WTC11 (cell line): ENCODE data around the gene EFHD2. TPM values are rescaled to one million over a fixed set of nuclear protein-coding genes. Genes with fewer than 3 reads are reported as not detected.

Source experiments
- ATAC-seq: fragments of 200-7000 bp; cut with Tn5 transposase; 2 replicates; pipeline ENCODE4 v1.10.0; 2021; ENCODE audit warnings: mild to moderate bottlenecking, moderate library complexity
- CTCF ChIA-PET: fragments of 300-600 bp; sonication (Branson Sonifier 250); formaldehyde crosslinking; loops from one replicate; lab custom pipeline; 2021; ENCODE audit warnings: antibody characterized with exemption; lab: Charles Lee
- POLR2A ChIA-PET: fragments of 350-600 bp; sonication (Branson Sonifier 250); formaldehyde crosslinking; loops from one replicate; lab custom pipeline; 2021; ENCODE audit warnings: antibody characterized with exemption; lab: Charles Lee
- DNase-seq: peaks from one replicate; pipeline ENCODE4 v3.0.0; 2021; ENCODE audit warnings: low spot score
- H3K27ac Mint-ChIP-seq: 2 replicates; pipeline ENCODE4 v1.8.0; 2021; ENCODE audit warnings: mixed read lengths
- H3K27me3 Mint-ChIP-seq: 2 replicates; pipeline ENCODE4 v1.8.0; 2021; ENCODE audit warnings: low read depth, mild to moderate bottlenecking, moderate library complexity, mixed read lengths
- H3K36me3 Mint-ChIP-seq: 2 replicates; pipeline ENCODE4 v1.8.0; 2021; ENCODE audit warnings: mixed read lengths
- H3K4me1 Mint-ChIP-seq: 2 replicates; pipeline ENCODE4 v1.8.0; 2022; ENCODE audit warnings: mixed read lengths
- H3K4me3 Mint-ChIP-seq: 2 replicates; pipeline ENCODE4 v1.8.0; 2021; ENCODE audit warnings: mild to moderate bottlenecking, moderate library complexity, mixed read lengths
- H3K9me3 Mint-ChIP-seq: 2 replicates; pipeline ENCODE4 v1.8.0; 2021; ENCODE audit warnings: mixed read lengths
- ATF1 ChIP-seq: sonication (generic); formaldehyde crosslinking; IDR thresholded peaks from 2 replicates; pipeline ENCODE4 v1.8.1; 2023; ENCODE audit warnings: mild to moderate bottlenecking, moderate library complexity, missing genetic modification reagents
- ATF6 ChIP-seq: sonication (generic); formaldehyde crosslinking; IDR thresholded peaks from 2 replicates; pipeline ENCODE4 v1.8.1; 2023; ENCODE audit warnings: mild to moderate bottlenecking, missing genetic modification reagents
- CBFB ChIP-seq: sonication (generic); formaldehyde crosslinking; IDR thresholded peaks from 2 replicates; pipeline ENCODE4 v1.8.1; 2022; ENCODE audit warnings: mild to moderate bottlenecking, low read depth, missing genetic modification reagents
- EMX1 ChIP-seq: fragments of 250-450 bp; sonication (Bioruptor Pico); IDR thresholded peaks from 2 replicates; pipeline ENCODE4 v1.8.0; 2021; ENCODE audit warnings: mild to moderate bottlenecking
- FOXJ3 ChIP-seq: sonication (generic); formaldehyde crosslinking; IDR thresholded peaks from 2 replicates; pipeline ENCODE4 v1.9.0; 2021; ENCODE audit warnings: missing genetic modification reagents, mild to moderate bottlenecking, borderline replicate concordance
- FOXK1 ChIP-seq: sonication (generic); formaldehyde crosslinking; IDR thresholded peaks from 2 replicates; pipeline ENCODE4 v1.8.0; 2022; ENCODE audit warnings: mild to moderate bottlenecking, moderate library complexity, missing genetic modification reagents
- GRHL2 ChIP-seq: fragments of 250-450 bp; sonication (Bioruptor Pico); IDR thresholded peaks from 2 replicates; pipeline ENCODE4 v1.8.0; 2022; ENCODE audit warnings: mild to moderate bottlenecking, moderate library complexity; ENCODE audit not compliant: insufficient replicate concordance, severe bottlenecking
- IRF2 ChIP-seq: sonication (generic); formaldehyde crosslinking; IDR thresholded peaks from 2 replicates; pipeline ENCODE4 v1.8.0; 2022; ENCODE audit warnings: low read depth, missing genetic modification reagents, borderline replicate concordance
- MLX ChIP-seq: sonication (generic); formaldehyde crosslinking; IDR thresholded peaks from 2 replicates; pipeline ENCODE4 v1.8.1; 2023; ENCODE audit warnings: mild to moderate bottlenecking, missing genetic modification reagents, moderate library complexity
- NR2C2 ChIP-seq: sonication (generic); formaldehyde crosslinking; IDR thresholded peaks from 2 replicates; pipeline ENCODE4 v1.8.0; 2022; ENCODE audit warnings: mild to moderate bottlenecking, missing genetic modification reagents
- RORB ChIP-seq: fragments of 250-450 bp; sonication (Bioruptor Pico); IDR thresholded peaks from 2 replicates; pipeline ENCODE4 v1.9.0; 2021; ENCODE audit warnings: mild to moderate bottlenecking
- TP53 ChIP-seq: sonication (generic); formaldehyde crosslinking; IDR thresholded peaks from 2 replicates; pipeline ENCODE4 v1.8.1; 2023; ENCODE audit warnings: mild to moderate bottlenecking, missing genetic modification reagents
- ZBTB21 ChIP-seq: sonication (generic); formaldehyde crosslinking; IDR thresholded peaks from 2 replicates; pipeline ENCODE4 v1.8.1; 2023; ENCODE audit warnings: mild to moderate bottlenecking, missing genetic modification reagents, borderline replicate concordance
- ZNF232 ChIP-seq: sonication (generic); formaldehyde crosslinking; IDR thresholded peaks from 2 replicates; pipeline ENCODE4 v1.8.0; 2022; ENCODE audit warnings: mild to moderate bottlenecking, missing genetic modification reagents
- ZNF281 ChIP-seq: sonication (generic); formaldehyde crosslinking; IDR thresholded peaks from 2 replicates; pipeline ENCODE4 v1.8.0; 2023; ENCODE audit warnings: mild to moderate bottlenecking, missing genetic modification reagents
- ZNF425 ChIP-seq: fragments of 250-450 bp; sonication (Bioruptor Pico); conservative IDR thresholded peaks from 2 replicates; pipeline ENCODE4 v1.9.0; 2021; ENCODE audit warnings: mild to moderate bottlenecking
- total RNA-seq: library from RNA; stranded (reverse); gene quantifications from 3 replicates; pipeline ENCODE4 v1.2.3, GENCODE V29; 2021
- TF ChIP-seq, protein P1 (sequence below): sonication (generic); formaldehyde crosslinking; IDR thresholded peaks from 2 replicates; pipeline ENCODE4 v1.8.1; 2023; ENCODE audit warnings: mild to moderate bottlenecking, missing genetic modification reagents, moderate library complexity
- TF ChIP-seq, protein P2 (sequence below): sonication (generic); formaldehyde crosslinking; IDR thresholded peaks from 2 replicates; pipeline ENCODE4 v1.8.0; 2022; ENCODE audit warnings: mild to moderate bottlenecking, missing genetic modification reagents
- TF ChIP-seq, protein P3 (sequence below): sonication (generic); formaldehyde crosslinking; IDR thresholded peaks from 2 replicates; pipeline ENCODE4 v1.8.1; 2022; ENCODE audit warnings: missing genetic modification reagents, borderline replicate concordance
- TF ChIP-seq, protein P4 (sequence below): sonication (generic); formaldehyde crosslinking; IDR thresholded peaks from 2 replicates; pipeline ENCODE4 v1.8.1; 2022; ENCODE audit warnings: low read depth, mild to moderate bottlenecking, moderate library complexity, missing genetic modification reagents, borderline replicate concordance

EFHD2 gene
- total RNA-seq, 1 experiment from 2014 or later = 23.8 TPM

- TF ChIP-seq MLX (CRISPR knock-in tag) = no peak
- TF ChIP-seq, protein P1, sequence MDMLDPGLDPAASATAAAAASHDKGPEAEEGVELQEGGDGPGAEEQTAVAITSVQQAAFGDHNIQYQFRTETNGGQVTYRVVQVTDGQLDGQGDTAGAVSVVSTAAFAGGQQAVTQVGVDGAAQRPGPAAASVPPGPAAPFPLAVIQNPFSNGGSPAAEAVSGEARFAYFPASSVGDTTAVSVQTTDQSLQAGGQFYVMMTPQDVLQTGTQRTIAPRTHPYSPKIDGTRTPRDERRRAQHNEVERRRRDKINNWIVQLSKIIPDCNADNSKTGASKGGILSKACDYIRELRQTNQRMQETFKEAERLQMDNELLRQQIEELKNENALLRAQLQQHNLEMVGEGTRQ (CRISPR knock-in tag) = no peak
- TF ChIP-seq ZNF425 (CRISPR knock-in tag) = no peak
Observed at GRCh38 chr1:15402809-15403450, 6.8 kb upstream of the EFHD2 start (continued).

GRCh38 chr1:15403962-15404580, 5.6 kb upstream of the EFHD2 start:
- peaks cover 14% of the 10 kb centered on the region for H3K36me3 Mint-ChIP-seq
- H3K4me3 Mint-ChIP-seq = no peak overlapping the region
- H3K4me1 Mint-ChIP-seq = peaks cover 14% of the 10 kb centered on the region
- H3K27ac Mint-ChIP-seq = no peak overlapping the region
- CTCF ChIA-PET = no interaction called here
- peaks cover 17% of the 10 kb centered on the region for H3K9me3 Mint-ChIP-seq
- DNase-seq = no peak
- no peak for ATAC-seq
- POLR2A ChIA-PET = no interaction called here
- H3K27me3 Mint-ChIP-seq = peaks cover 31% of the 10 kb centered on the region
- TF ChIP-seq IRF2 (no peak), ZBTB21 (CRISPR knock-in tag) (no peak), ATF1 (CRISPR knock-in tag) (no peak), ATF6 (CRISPR knock-in tag) (no peak), CBFB (CRISPR knock-in tag) (no peak), ZNF281 (CRISPR knock-in tag) (no peak), TP53 (CRISPR knock-in tag) (no peak), EMX1 (CRISPR knock-in tag) (no peak), ZNF232 (CRISPR knock-in tag) (no peak), ZNF425 (CRISPR knock-in tag) (no peak), NR2C2 (no peak), FOXK1 (CRISPR knock-in tag) (no peak), RORB (CRISPR knock-in tag) (no peak), FOXJ3 (CRISPR knock-in tag) (no peak), GRHL2 (no peak)
- TF ChIP-seq, protein P2, sequence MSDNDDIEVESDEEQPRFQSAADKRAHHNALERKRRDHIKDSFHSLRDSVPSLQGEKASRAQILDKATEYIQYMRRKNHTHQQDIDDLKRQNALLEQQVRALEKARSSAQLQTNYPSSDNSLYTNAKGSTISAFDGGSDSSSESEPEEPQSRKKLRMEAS (CRISPR knock-in tag) = no peak
- TF ChIP-seq, protein P3, sequence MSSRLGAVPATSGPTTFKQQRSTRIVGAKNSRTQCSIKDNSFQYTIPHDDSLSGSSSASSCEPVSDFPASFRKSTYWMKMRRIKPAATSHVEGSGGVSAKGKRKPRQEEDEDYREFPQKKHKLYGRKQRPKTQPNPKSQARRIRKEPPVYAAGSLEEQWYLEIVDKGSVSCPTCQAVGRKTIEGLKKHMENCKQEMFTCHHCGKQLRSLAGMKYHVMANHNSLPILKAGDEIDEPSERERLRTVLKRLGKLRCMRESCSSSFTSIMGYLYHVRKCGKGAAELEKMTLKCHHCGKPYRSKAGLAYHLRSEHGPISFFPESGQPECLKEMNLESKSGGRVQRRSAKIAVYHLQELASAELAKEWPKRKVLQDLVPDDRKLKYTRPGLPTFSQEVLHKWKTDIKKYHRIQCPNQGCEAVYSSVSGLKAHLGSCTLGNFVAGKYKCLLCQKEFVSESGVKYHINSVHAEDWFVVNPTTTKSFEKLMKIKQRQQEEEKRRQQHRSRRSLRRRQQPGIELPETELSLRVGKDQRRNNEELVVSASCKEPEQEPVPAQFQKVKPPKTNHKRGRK = no peak
- TF ChIP-seq, protein P4, sequence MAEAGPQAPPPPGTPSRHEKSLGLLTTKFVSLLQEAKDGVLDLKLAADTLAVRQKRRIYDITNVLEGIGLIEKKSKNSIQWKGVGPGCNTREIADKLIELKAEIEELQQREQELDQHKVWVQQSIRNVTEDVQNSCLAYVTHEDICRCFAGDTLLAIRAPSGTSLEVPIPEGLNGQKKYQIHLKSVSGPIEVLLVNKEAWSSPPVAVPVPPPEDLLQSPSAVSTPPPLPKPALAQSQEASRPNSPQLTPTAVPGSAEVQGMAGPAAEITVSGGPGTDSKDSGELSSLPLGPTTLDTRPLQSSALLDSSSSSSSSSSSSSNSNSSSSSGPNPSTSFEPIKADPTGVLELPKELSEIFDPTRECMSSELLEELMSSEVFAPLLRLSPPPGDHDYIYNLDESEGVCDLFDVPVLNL (CRISPR knock-in tag) = no peak
